BLaER1 (cell line): ENCODE measurements around the gene SDK2.

Source experiments
- H3K27ac ChIP-seq: shearing (Covaris generic); formaldehyde crosslinking; 2 replicates; pipeline ENCODE4 v1.8.1; 2022
- H3K27me3 ChIP-seq: shearing (Covaris generic); formaldehyde crosslinking; 2 replicates; pipeline ENCODE4 v1.8.1; 2022
- H3K36me3 ChIP-seq: shearing (Covaris generic); formaldehyde crosslinking; 2 replicates; pipeline ENCODE4 v1.8.1; 2022
- H3K4me1 ChIP-seq: shearing (Covaris generic); formaldehyde crosslinking; 2 replicates; pipeline ENCODE4 v1.8.1; 2022
- H3K4me2 ChIP-seq: shearing (Covaris generic); formaldehyde crosslinking; 2 replicates; pipeline ENCODE4 v1.8.1; 2022
- H3K4me3 ChIP-seq: shearing (Covaris generic); formaldehyde crosslinking; 2 replicates; pipeline ENCODE4 v1.8.1; 2022
- H3K9ac ChIP-seq: shearing (Covaris generic); formaldehyde crosslinking; 2 replicates; pipeline ENCODE4 v1.8.1; 2022
- H3K9me3 ChIP-seq: shearing (Covaris generic); formaldehyde crosslinking; 2 replicates; pipeline ENCODE4 v1.8.1; 2022
- H4K20me1 ChIP-seq: shearing (Covaris generic); formaldehyde crosslinking; 2 replicates; pipeline ENCODE4 v1.8.1; 2022
- Cebpa-rat ChIP-seq: shearing (Covaris generic); IDR thresholded peaks from 2 replicates; pipeline ENCODE4 v1.8.1; 2022

SDK2 gene

GRCh38 chr17:73522696-73523095, 121.5 kb downstream of the SDK2 start:
- Histone ChIP-seq H3K4me1 (peaks cover 15% of the 10 kb centered on the region), H3K27me3 (no peaks in the 10 kb centered on the region), H3K27ac (no peak overlapping the region), H3K4me3 (no peak overlapping the region), H4K20me1 (peaks cover 86% of the 10 kb centered on the region; the same call in 1 of the 2 replicates), H3K36me3 (peaks cover 5% of the 10 kb centered on the region; the same call in 1 of the 2 replicates), H3K4me2 (no peak overlapping the region), H3K9ac (no peak overlapping the region), H3K9me3 (no peaks in the 10 kb centered on the region)
- TF ChIP-seq Cebpa-rat = no peak

- TF ChIP-seq Cebpa-rat = no peak
- no peak overlapping the region for H3K4me2 ChIP-seq
- no peaks in the 10 kb centered on the region for H3K9me3 ChIP-seq
- H3K4me3 ChIP-seq = no peak overlapping the region
- no peak overlapping the region for H3K9ac ChIP-seq
- H3K27ac ChIP-seq = no peak overlapping the region
- H3K4me1 ChIP-seq = peaks cover 15% of the 10 kb centered on the region
- no peaks in the 10 kb centered on the region for H3K27me3 ChIP-seq
- H3K36me3 ChIP-seq = no peaks in the 10 kb centered on the region; the same call in 1 of the 2 replicates
- H4K20me1 ChIP-seq = peaks cover 88% of the 10 kb centered on the region; the same call in 1 of the 2 replicates
These were observed 122.1 kb downstream of the SDK2 start for GRCh38 chr17:73522107-73522506.

- H3K9me3 ChIP-seq = no peaks in the 10 kb centered on the region
- no peak overlapping the region for H3K9ac ChIP-seq
- H3K27ac ChIP-seq = no peak overlapping the region
- H3K36me3 ChIP-seq = no peaks in the 10 kb centered on the region; the same call in 1 of the 2 replicates
- no peak overlapping the region for H3K4me2 ChIP-seq
- H3K4me1 ChIP-seq = peaks cover 15% of the 10 kb centered on the region
- no peaks in the 10 kb centered on the region for H3K27me3 ChIP-seq
- no peak for TF ChIP-seq Cebpa-rat
- no peak overlapping the region for H3K4me3 ChIP-seq
- H4K20me1 ChIP-seq = peaks cover 81% of the 10 kb centered on the region; the same call in 1 of the 2 replicates
These were observed 122.9 kb downstream of the SDK2 start for GRCh38 chr17:73521376-73521775.

GRCh38 chr17:73520369-73520761, 123.9 kb downstream of the SDK2 start:
- H3K9me3 ChIP-seq = no peaks in the 10 kb centered on the region
- no peak overlapping the region for H3K9ac ChIP-seq
- H3K27ac ChIP-seq = no peak overlapping the region
- H4K20me1 ChIP-seq = peaks cover 71% of the 10 kb centered on the region; the same call in 1 of the 2 replicates
- no peak for TF ChIP-seq Cebpa-rat
- H3K4me1 ChIP-seq = peaks cover 15% of the 10 kb centered on the region
- H3K4me2 ChIP-seq = no peak overlapping the region
- no peaks in the 10 kb centered on the region for H3K27me3 ChIP-seq
- H3K36me3 ChIP-seq = no peaks in the 10 kb centered on the region; the same call in 1 of the 2 replicates
- no peak overlapping the region for H3K4me3 ChIP-seq

GRCh38 chr17:73519714-73520368, 124.4 kb downstream of the SDK2 start:
- no peak for TF ChIP-seq Cebpa-rat
- H3K27me3 ChIP-seq = no peaks in the 10 kb centered on the region
- H3K36me3 ChIP-seq = no peaks in the 10 kb centered on the region; the same call in 1 of the 2 replicates
- no peak overlapping the region for H3K27ac ChIP-seq
- H3K4me3 ChIP-seq = no peak overlapping the region
- no peak overlapping the region for H3K9ac ChIP-seq
- peaks cover 70% of the 10 kb centered on the region; the same call in 1 of the 2 replicates for H4K20me1 ChIP-seq
- no peak overlapping the region for H3K4me2 ChIP-seq
- H3K9me3 ChIP-seq = no peaks in the 10 kb centered on the region
- H3K4me1 ChIP-seq = peaks cover 15% of the 10 kb centered on the region

GRCh38 chr17:73519011-73519410, 125.2 kb downstream of the SDK2 start:
- Histone ChIP-seq H3K4me1 (peaks cover 15% of the 10 kb centered on the region), H3K27ac (no peak overlapping the region), H3K27me3 (no peaks in the 10 kb centered on the region), H3K9ac (no peak overlapping the region), H3K4me3 (no peak overlapping the region), H3K9me3 (no peaks in the 10 kb centered on the region), H3K4me2 (no peak overlapping the region), H4K20me1 (peaks cover 74% of the 10 kb centered on the region; the same call in 1 of the 2 replicates), H3K36me3 (no peaks in the 10 kb centered on the region; the same call in 1 of the 2 replicates)
- no peak for TF ChIP-seq Cebpa-rat

GRCh38 chr17:73516431-73516830, 127.8 kb downstream of the SDK2 start:
- Histone ChIP-seq H3K9me3 (no peaks in the 10 kb centered on the region), H3K4me1 (peaks cover 6% of the 10 kb centered on the region), H3K9ac (no peak overlapping the region), H3K36me3 (no peaks in the 10 kb centered on the region; the same call in 1 of the 2 replicates), H4K20me1 (peaks cover 68% of the 10 kb centered on the region), H3K4me2 (no peak overlapping the region), H3K4me3 (no peak overlapping the region), H3K27ac (no peak overlapping the region), H3K27me3 (no peaks in the 10 kb centered on the region)
- no peak for TF ChIP-seq Cebpa-rat

GRCh38 chr17:73514146-73514863, 129.9 kb downstream of the SDK2 start:
- H3K27ac ChIP-seq = no peak overlapping the region
- peaks cover 18% of the 10 kb centered on the region for H3K4me1 ChIP-seq
- no peak overlapping the region for H3K4me2 ChIP-seq
- no peak overlapping the region for H3K9ac ChIP-seq
- H3K4me3 ChIP-seq = no peak overlapping the region
- H3K27me3 ChIP-seq = no peaks in the 10 kb centered on the region
- no peak for TF ChIP-seq Cebpa-rat
- peaks cover 71% of the 10 kb centered on the region for H4K20me1 ChIP-seq
- no peaks in the 10 kb centered on the region for H3K9me3 ChIP-seq
- no peaks in the 10 kb centered on the region; the same call in 1 of the 2 replicates for H3K36me3 ChIP-seq

- no peaks in the 10 kb centered on the region; the same call in 1 of the 2 replicates for H3K36me3 ChIP-seq
- H4K20me1 ChIP-seq = peaks cover 68% of the 10 kb centered on the region
- no peak overlapping the region for H3K4me3 ChIP-seq
- no peak overlapping the region for H3K4me2 ChIP-seq
- H3K27ac ChIP-seq = no peak overlapping the region
- H3K9ac ChIP-seq = no peak overlapping the region
- H3K9me3 ChIP-seq = no peaks in the 10 kb centered on the region
- H3K27me3 ChIP-seq = no peaks in the 10 kb centered on the region
- peaks cover 26% of the 10 kb centered on the region for H3K4me1 ChIP-seq
- TF ChIP-seq Cebpa-rat = no peak
These were observed 130.8 kb downstream of the SDK2 start for GRCh38 chr17:73513426-73513825.

GRCh38 chr17:73511719-73512115, 132.5 kb downstream of the SDK2 start:
- H3K27me3 ChIP-seq = no peaks in the 10 kb centered on the region
- TF ChIP-seq Cebpa-rat = no peak
- peaks cover 71% of the 10 kb centered on the region for H4K20me1 ChIP-seq
- no peak overlapping the region for H3K4me3 ChIP-seq
- H3K27ac ChIP-seq = no peak overlapping the region
- H3K9me3 ChIP-seq = no peaks in the 10 kb centered on the region
- H3K9ac ChIP-seq = no peak overlapping the region
- peaks cover 7% of the 10 kb centered on the region; the same call in 1 of the 2 replicates for H3K36me3 ChIP-seq
- H3K4me2 ChIP-seq = no peak overlapping the region
- peaks cover 35% of the 10 kb centered on the region for H3K4me1 ChIP-seq
